ENCODE data around the gene BCL11A. TPM values are rescaled to one million over a fixed set of nuclear protein-coding genes. Genes with fewer than 3 reads are reported as not detected.
A peak's percentile ranks its signal among the peaks of the same experiment; 100 is the strongest.

The BCL11A gene
- total and polyA plus RNA-seq, 10 donors, result 41.1 to 121 (median 84.0) TPM

GRCh38 chr2:60525899-60526298 lies 27.6 kb downstream of the BCL11A start:
- no peak for DNase-seq
- intact Hi-C loops (cut with DNase I; ENCODE audit: low total_unique reads), result no loop called here
- peaks cover 0 to 3% (median 0%) of the 10 kb centered on the region in 7 donors for H3K27me3 ChIP-seq (replicated peaks in 1 of 7)
- no peaks in the 10 kb centered on the region for H3K9me3 ChIP-seq
- no peak overlapping the region for H3K4me3 ChIP-seq
- WGBS, 5 donors, result 17 to 36% (median 25%) methylated on average over 1 of the region's 1 CpG
- TF ChIP-seq POLR2A (IDR thresholded peaks at IDR 0.05) (no peak), CTCF (IDR thresholded peaks at IDR 0.05 in 8 of 11, conservative IDR thresholded peaks at IDR 0.05 in 3 of 11) (no peak), POLR2AphosphoS5 (IDR thresholded peaks at IDR 0.05) (no peak)
- peaks cover 0 to 99% (median 58%) of the 10 kb centered on the region in 6 donors for H3K4me1 ChIP-seq
- peaks cover 0 to 10% (median 0%) of the 10 kb centered on the region in 6 donors for H3K36me3 ChIP-seq
- H3K27ac ChIP-seq, result peak overlapping the region in 4 of 8 donors; percentile 2 to 28 (median 20)

GRCh38 chr2:60524874-60525273 lies 28.6 kb downstream of the BCL11A start:
- no peak for TF ChIP-seq POLR2AphosphoS5 (IDR thresholded peaks at IDR 0.05)
- TF ChIP-seq POLR2A (IDR thresholded peaks at IDR 0.05), result no peak
- TF ChIP-seq CTCF (IDR thresholded peaks at IDR 0.05 in 8 of 11, conservative IDR thresholded peaks at IDR 0.05 in 3 of 11), result no peak
- no peak overlapping the region for H3K4me3 ChIP-seq
- intact Hi-C loops (cut with DNase I; ENCODE audit: low total_unique reads), result no loop called here
- H3K9me3 ChIP-seq, result no peaks in the 10 kb centered on the region
- no peak overlapping the region for H3K27ac ChIP-seq
- 84 to 87% (median 86%) methylated on average over 4 of the region's 4 CpGs for WGBS, 5 donors
- H3K36me3 ChIP-seq, result peaks cover 0 to 10% (median 0%) of the 10 kb centered on the region in 6 donors
- DNase-seq, result no peak
- no peaks in the 10 kb centered on the region for H3K27me3 ChIP-seq (replicated peaks in 1 of 7)
- peaks cover 0 to 97% (median 49%) of the 10 kb centered on the region in 6 donors for H3K4me1 ChIP-seq

GRCh38 chr2:60523963-60524362 lies 29.5 kb downstream of the BCL11A start:
- WGBS, 5 donors, result 55 to 84% (median 70%) methylated on average over 6 of the region's 6 CpGs
- H3K4me1 ChIP-seq, result peaks cover 0 to 95% (median 43%) of the 10 kb centered on the region in 6 donors
- intact Hi-C loops (cut with DNase I; ENCODE audit: low total_unique reads), result no loop called here
- H3K27me3 ChIP-seq (replicated peaks in 1 of 7), result no peaks in the 10 kb centered on the region
- no peak for DNase-seq
- H3K27ac ChIP-seq, result no peak overlapping the region
- no peaks in the 10 kb centered on the region for H3K9me3 ChIP-seq
- H3K36me3 ChIP-seq, result peaks cover 0 to 10% (median 0%) of the 10 kb centered on the region in 6 donors
- TF ChIP-seq CTCF (IDR thresholded peaks at IDR 0.05 in 8 of 11, conservative IDR thresholded peaks at IDR 0.05 in 3 of 11) (no peak), POLR2AphosphoS5 (IDR thresholded peaks at IDR 0.05) (no peak), POLR2A (IDR thresholded peaks at IDR 0.05) (no peak)
- no peak overlapping the region for H3K4me3 ChIP-seq

- H3K27me3 ChIP-seq (replicated peaks in 1 of 7), result no peaks in the 10 kb centered on the region
- intact Hi-C loops (cut with DNase I; ENCODE audit: low total_unique reads), result no loop called here
- peaks cover 0 to 95% (median 37%) of the 10 kb centered on the region in 6 donors for H3K4me1 ChIP-seq
- no peaks in the 10 kb centered on the region for H3K9me3 ChIP-seq
- H3K36me3 ChIP-seq, result peaks cover 0 to 14% (median 0%) of the 10 kb centered on the region in 6 donors
- peak; percentile 48 for DNase-seq
- H3K27ac ChIP-seq, result peak overlapping the region in 1 of 8 donors; percentile 18
- H3K4me3 ChIP-seq, result no peak overlapping the region
- 74 to 84% (median 77%) methylated on average over 3 of the region's 3 CpGs for WGBS, 5 donors
- TF ChIP-seq POLR2AphosphoS5 (IDR thresholded peaks at IDR 0.05) (no peak), POLR2A (IDR thresholded peaks at IDR 0.05) (no peak), CTCF (IDR thresholded peaks at IDR 0.05 in 8 of 11, conservative IDR thresholded peaks at IDR 0.05 in 3 of 11) (no peak)
Observed at GRCh38 chr2:60522462-60522861, 31.0 kb downstream of the BCL11A start.
